GM12878 (cell line): Measurements from ENCODE around the gene FTCDNL1. TPM values are rescaled to one million over a fixed set of nuclear protein-coding genes. Genes with fewer than 3 reads are reported as not detected.

Source experiments
- ATAC-seq: fragments of 200-7000 bp; cut with Tn5 transposase; 3 replicates; pipeline ENCODE4 v1.9.1; 2020; ENCODE audit warnings: mild to moderate bottlenecking, moderate library complexity
- BruUV-seq: library from RNA; stranded (reverse); fragments of 400-500 nt; replicated peaks from 2 replicates; lab custom pipeline; 2021; lab: Mats Ljungman, UMichigan
- CTCF ChIA-PET: fragments of 300-600 bp; sonication (Branson Sonifier 250); formaldehyde crosslinking; extraction: SDS; loops from one replicate; lab custom pipeline; 2021; ENCODE audit warnings: inconsistent platforms; lab: Yijun Ruan, JAX
- POLR2A ChIA-PET: fragments of 350-600 bp; formaldehyde crosslinking; extraction: SDS; loops from one replicate; lab custom pipeline; 2021; ENCODE audit warnings: inconsistent platforms; lab: Charles Lee
- RAD21 ChIA-PET: fragments of 300-600 bp; sonication (Branson Sonifier 250); formaldehyde crosslinking; loops from one replicate; lab custom pipeline; 2023; ENCODE audit warnings: antibody characterized with exemption; ENCODE audit not compliant: unreplicated experiment; lab: Charles Lee
- SMC1A ChIA-PET: fragments of 300-600 bp; sonication (Branson Sonifier 250); formaldehyde crosslinking; loops from one replicate; lab custom pipeline; 2023; ENCODE audit not compliant: unreplicated experiment, uncharacterized antibody; lab: Charles Lee
- DNase-seq: peaks from one replicate; pipeline ENCODE4 v3.0.0-alpha.2; 2011; ENCODE audit warnings: low read depth, low spot score
- FAIRE-seq: peaks from 3 replicates; lab custom pipeline; 2011; peaks lifted over from hg19 to GRCh38; lab: Jason Lieb, UNC
- H2AFZ ChIP-seq: 2 replicates; pipeline ENCODE4 v1.6.0; 2011; ENCODE audit warnings: low read depth, low read length, control low read depth; ENCODE audit not compliant: control insufficient read depth
- H3K27ac ChIP-seq: 2 replicates; pipeline ENCODE4 v1.5.1; 2011; ENCODE audit warnings: control low read depth; ENCODE audit not compliant: control insufficient read depth, insufficient read depth
- H3K27me3 ChIP-seq, 2 experiments: replicated peaks in 1 of 2; 2 replicates each; pipeline versions ENCODE4 v1.6.0 to v1.6.1; 2011; ENCODE audit warnings: low read length in 1 of 2; ENCODE audit not compliant: control insufficient read depth in 2 of 2, insufficient read depth in 2 of 2
- H3K36me3 ChIP-seq, 2 experiments: 2 replicates each; pipeline ENCODE4 v1.5.1; 2011; ENCODE audit warnings: low read length in 1 of 2; ENCODE audit not compliant: control insufficient read depth in 2 of 2, insufficient read depth in 2 of 2
- H3K4me1 ChIP-seq: 2 replicates; pipeline ENCODE4 v1.6.1; 2011; ENCODE audit warnings: mild to moderate bottlenecking, low read length, moderate library complexity, mixed read lengths; ENCODE audit not compliant: control insufficient read depth, insufficient read depth
- H3K4me2 ChIP-seq: 2 replicates; pipeline ENCODE4 v1.6.0; 2011; ENCODE audit warnings: control low read depth; ENCODE audit not compliant: control insufficient read depth, insufficient read depth
- H3K4me3 ChIP-seq: fragments of 200-600 bp; sonication (generic); 2 replicates; pipeline ENCODE4 v1.5.1; 2016
- H3K79me2 ChIP-seq: 2 replicates; pipeline ENCODE4 v1.6.0; 2011; ENCODE audit warnings: low read length; ENCODE audit not compliant: control insufficient read depth, insufficient read depth
- H3K9ac ChIP-seq: 2 replicates; pipeline ENCODE4 v1.8.0; 2011; ENCODE audit warnings: low read length, control low read depth, mixed read lengths; ENCODE audit not compliant: control insufficient read depth, insufficient read depth
- H3K9me3 ChIP-seq: replicated peaks from 3 replicates; pipeline ENCODE4 v1.5.1; 2011; ENCODE audit warnings: mild to moderate bottlenecking, low read length; ENCODE audit not compliant: control insufficient read depth, insufficient read depth
- H4K20me1 ChIP-seq: 2 replicates; pipeline ENCODE4 v1.6.0; 2011; ENCODE audit not compliant: control insufficient read depth, insufficient read depth
- BHLHE40 ChIP-seq, 2 experiments: fragments of 450-650 bp in 1 of 2; IDR thresholded peaks; 2 replicates each; pipeline ENCODE4 v1.6.1; 2011 to 2017; ENCODE audit warnings: low read depth in 2 of 2, borderline replicate concordance in 1 of 2, improper control_type of control experiment in 1 of 2, low read length in 1 of 2, mild to moderate bottlenecking in 1 of 2
- NFXL1 ChIP-seq: fragments of 450-650 bp; IDR thresholded peaks from 2 replicates; pipeline ENCODE4 v1.6.1; 2017; ENCODE audit warnings: antibody characterized with exemption, mild to moderate bottlenecking, borderline replicate concordance
- PAX8 ChIP-seq: fragments of 450-650 bp; IDR thresholded peaks from 2 replicates; pipeline ENCODE4 v1.6.1; 2017; ENCODE audit warnings: mild to moderate bottlenecking, moderate library complexity
- RBBP5 ChIP-seq: fragments of 200-600 bp; sonication (generic); conservative IDR thresholded peaks from 2 replicates; pipeline ENCODE4 v1.6.1; 2016
- SPI1 ChIP-seq: IDR thresholded peaks from 2 replicates; pipeline ENCODE4 v1.6.1; 2011; ENCODE audit warnings: low read depth, mild to moderate bottlenecking, low read length, moderate library complexity, borderline replicate concordance; ENCODE audit not compliant: insufficient read depth
- STAT1 ChIP-seq: fragments of 450-650 bp; conservative IDR thresholded peaks from 2 replicates; pipeline ENCODE4 v1.6.1; 2014; ENCODE audit warnings: antibody characterized with exemption, mild to moderate bottlenecking
- TCF12 ChIP-seq: IDR thresholded peaks from 2 replicates; pipeline ENCODE4 v1.6.1; 2011; ENCODE audit warnings: low read depth, mild to moderate bottlenecking, low read length
- ZBTB11 ChIP-seq: fragments of 450-650 bp; formaldehyde crosslinking; IDR thresholded peaks from 2 replicates; pipeline ENCODE4 v1.5.0; 2022; ENCODE audit warnings: mild to moderate bottlenecking, missing genetic modification characterization
- WGBS: methylation state at CpG from one replicate; pipeline ENCODE4 v1.1.6; 2016; ENCODE audit warnings: low lambda C conversion rate; ENCODE audit not compliant: insufficient replicate concordance, insufficient coverage; ENCODE audit errors: missing lambda C conversion rate; 5-methylcytosine and 5-hydroxymethylcytosine counted together
- in situ Hi-C: fragments of 300-500 bp; cut with MboI; formaldehyde crosslinking; loops from 9 replicates; pipeline ENCODE4 v1.14.3; 2018; ENCODE audit warnings: mixed read lengths
- intact Hi-C: fragments of 100-400 bp; cut with micrococcal nuclease; formaldehyde crosslinking; loops from one replicate; pipeline ENCODE4 v1.14.2; 2022; ENCODE audit not compliant: unreplicated experiment
- polyA plus RNA-seq, 11 experiments: library from polyadenylated mRNA; depleted of rRNA in 4 of 11; unstranded in 6 of 11; stranded (reverse) in 5 of 11; fragments of >200 nt; fragmentation: Nextera tagmentation in 4 of 11; fragmentation: Illumina TruSeq in 1 of 11; extraction: Ambion mirVana in 4 of 11; extraction: Trizol in 1 of 11; gene quantifications; 1 replicate in 1 of 11; 2 replicates in 10 of 11; pipeline versions ENCODE4 v1.2.1 to v1.2.3, GENCODE V29; 2011 to 2016; ENCODE audit warnings: inconsistent platforms in 2 of 11, missing spikeins in 2 of 11, low read depth in 1 of 11
- total RNA-seq, 4 experiments: library from RNA; depleted of rRNA in 3 of 4; stranded (reverse); fragments of >200 nt in 3 of 4; fragmentation: Illumina TruSeq in 1 of 4; extraction: Trizol in 1 of 4; gene quantifications; 2 replicates each; pipeline versions ENCODE4 v1.2.1 to v1.2.3, GENCODE V29; 2013 to 2021
- TF ChIP-seq, protein P1 (sequence below): IDR thresholded peaks from 2 replicates; pipeline ENCODE4 v1.6.1; 2011; ENCODE audit warnings: borderline replicate concordance, low read depth, mild to moderate bottlenecking, moderate library complexity, mixed read lengths, low read length; ENCODE audit not compliant: insufficient read depth; ENCODE audit errors: extremely low read length
- TF ChIP-seq, protein P2 (sequence below): IDR thresholded peaks from 2 replicates; pipeline ENCODE4 v1.6.1; 2012; ENCODE audit warnings: improper control_type of control experiment, low read depth, low read length; ENCODE audit not compliant: insufficient replicate concordance
- TF ChIP-seq, protein P3 (sequence below): IDR thresholded peaks from 2 replicates; pipeline ENCODE4 v1.6.1; 2011; ENCODE audit warnings: mild to moderate bottlenecking, low read depth, low read length, moderate library complexity; ENCODE audit not compliant: insufficient replicate concordance

Gene FTCDNL1
- total and polyA plus RNA-seq, 10 of the 15 experiments (the other 5 are each of a cell fraction or from before 2014, with no cell fraction given) = 0.15 to 3.9 (median 2.0) TPM

GRCh38 chr2:199772035-199772976, 78.7 kb downstream of the FTCDNL1 start:
- ChIA-PET SMC1A (no interaction called here), POLR2A (no interaction called here), CTCF (no interaction called here), RAD21 (no interaction called here)
- Histone ChIP-seq H3K9me3 (no peaks in the 10 kb centered on the region), H3K4me2 (no peak overlapping the region), H2AFZ (no peak overlapping the region), H3K27ac (no peak overlapping the region), H3K27me3 (0 out of 4 replicates have a peak, but pooled peaks cover 0 to 1% of the 10 kb centered on the region in 2 experiments), H3K36me3 (no peaks in the 10 kb centered on the region), H3K4me1 (no peaks in the 10 kb centered on the region), H3K4me3 (no peak overlapping the region), H4K20me1 (no peaks in the 10 kb centered on the region), H3K9ac (no peak overlapping the region), H3K79me2 (no peaks in the 10 kb centered on the region)
- no TSS peak for BruUV-seq
- no peak for ATAC-seq
- no peak for TF ChIP-seq BHLHE40 (IDR thresholded peaks at IDR 0.05; ENCODE audit: borderline replicate concordance in 1 of 2, low read depth in 2 of 2, low read length in 1 of 2)
- no peak for TF ChIP-seq TCF12
- TF ChIP-seq STAT1 = no peak
- TF ChIP-seq SPI1 = no peak
- TF ChIP-seq, protein P1, sequence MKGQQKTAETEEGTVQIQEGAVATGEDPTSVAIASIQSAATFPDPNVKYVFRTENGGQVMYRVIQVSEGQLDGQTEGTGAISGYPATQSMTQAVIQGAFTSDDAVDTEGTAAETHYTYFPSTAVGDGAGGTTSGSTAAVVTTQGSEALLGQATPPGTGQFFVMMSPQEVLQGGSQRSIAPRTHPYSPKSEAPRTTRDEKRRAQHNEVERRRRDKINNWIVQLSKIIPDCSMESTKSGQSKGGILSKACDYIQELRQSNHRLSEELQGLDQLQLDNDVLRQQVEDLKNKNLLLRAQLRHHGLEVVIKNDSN = no peak
- TF ChIP-seq, protein P2, sequence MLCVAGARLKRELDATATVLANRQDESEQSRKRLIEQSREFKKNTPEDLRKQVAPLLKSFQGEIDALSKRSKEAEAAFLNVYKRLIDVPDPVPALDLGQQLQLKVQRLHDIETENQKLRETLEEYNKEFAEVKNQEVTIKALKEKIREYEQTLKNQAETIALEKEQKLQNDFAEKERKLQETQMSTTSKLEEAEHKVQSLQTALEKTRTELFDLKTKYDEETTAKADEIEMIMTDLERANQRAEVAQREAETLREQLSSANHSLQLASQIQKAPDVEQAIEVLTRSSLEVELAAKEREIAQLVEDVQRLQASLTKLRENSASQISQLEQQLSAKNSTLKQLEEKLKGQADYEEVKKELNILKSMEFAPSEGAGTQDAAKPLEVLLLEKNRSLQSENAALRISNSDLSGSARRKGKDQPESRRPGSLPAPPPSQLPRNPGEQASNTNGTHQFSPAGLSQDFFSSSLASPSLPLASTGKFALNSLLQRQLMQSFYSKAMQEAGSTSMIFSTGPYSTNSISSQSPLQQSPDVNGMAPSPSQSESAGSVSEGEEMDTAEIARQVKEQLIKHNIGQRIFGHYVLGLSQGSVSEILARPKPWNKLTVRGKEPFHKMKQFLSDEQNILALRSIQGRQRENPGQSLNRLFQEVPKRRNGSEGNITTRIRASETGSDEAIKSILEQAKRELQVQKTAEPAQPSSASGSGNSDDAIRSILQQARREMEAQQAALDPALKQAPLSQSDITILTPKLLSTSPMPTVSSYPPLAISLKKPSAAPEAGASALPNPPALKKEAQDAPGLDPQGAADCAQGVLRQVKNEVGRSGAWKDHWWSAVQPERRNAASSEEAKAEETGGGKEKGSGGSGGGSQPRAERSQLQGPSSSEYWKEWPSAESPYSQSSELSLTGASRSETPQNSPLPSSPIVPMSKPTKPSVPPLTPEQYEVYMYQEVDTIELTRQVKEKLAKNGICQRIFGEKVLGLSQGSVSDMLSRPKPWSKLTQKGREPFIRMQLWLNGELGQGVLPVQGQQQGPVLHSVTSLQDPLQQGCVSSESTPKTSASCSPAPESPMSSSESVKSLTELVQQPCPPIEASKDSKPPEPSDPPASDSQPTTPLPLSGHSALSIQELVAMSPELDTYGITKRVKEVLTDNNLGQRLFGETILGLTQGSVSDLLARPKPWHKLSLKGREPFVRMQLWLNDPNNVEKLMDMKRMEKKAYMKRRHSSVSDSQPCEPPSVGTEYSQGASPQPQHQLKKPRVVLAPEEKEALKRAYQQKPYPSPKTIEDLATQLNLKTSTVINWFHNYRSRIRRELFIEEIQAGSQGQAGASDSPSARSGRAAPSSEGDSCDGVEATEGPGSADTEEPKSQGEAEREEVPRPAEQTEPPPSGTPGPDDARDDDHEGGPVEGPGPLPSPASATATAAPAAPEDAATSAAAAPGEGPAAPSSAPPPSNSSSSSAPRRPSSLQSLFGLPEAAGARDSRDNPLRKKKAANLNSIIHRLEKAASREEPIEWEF = no peak
- TF ChIP-seq ZBTB11 (CRISPR knock-in tag) = no peak
- no peak for TF ChIP-seq NFXL1
- TF ChIP-seq, protein P3, sequence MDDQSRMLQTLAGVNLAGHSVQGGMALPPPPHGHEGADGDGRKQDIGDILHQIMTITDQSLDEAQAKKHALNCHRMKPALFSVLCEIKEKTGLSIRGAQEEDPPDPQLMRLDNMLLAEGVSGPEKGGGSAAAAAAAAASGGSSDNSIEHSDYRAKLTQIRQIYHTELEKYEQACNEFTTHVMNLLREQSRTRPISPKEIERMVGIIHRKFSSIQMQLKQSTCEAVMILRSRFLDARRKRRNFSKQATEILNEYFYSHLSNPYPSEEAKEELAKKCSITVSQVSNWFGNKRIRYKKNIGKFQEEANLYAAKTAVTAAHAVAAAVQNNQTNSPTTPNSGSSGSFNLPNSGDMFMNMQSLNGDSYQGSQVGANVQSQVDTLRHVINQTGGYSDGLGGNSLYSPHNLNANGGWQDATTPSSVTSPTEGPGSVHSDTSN = no peak
- TF ChIP-seq PAX8 = no peak
- no peak for TF ChIP-seq RBBP5
- WGBS = 57% methylated on average over 12 of the region's 12 CpGs
- intact Hi-C loops = no loop called here
- FAIRE-seq = no peak
- DNase-seq = no peak
- in situ Hi-C loops = no loop called here
